ENCODE results near the gene KIF14. TPM values are rescaled to one million over a fixed set of nuclear protein-coding genes. Genes with fewer than 3 reads are reported as not detected.
"Not testable (repeated sequence)": the region's sequence is repeated elsewhere in the genome, so short reads cannot be mapped to it uniquely, and the experiment has no call there.

KIF14 gene
- total RNA-seq, 1 donor from 2014 or later, result 2.6 TPM

- DNase-seq (ENCODE audit: extremely low spot score, unreplicated experiment), result no peak
- peaks cover 7% of the 10 kb centered on the region for H3K4me1 Mint-ChIP-seq (ENCODE audit: unreplicated experiment)
- H3K36me3 Mint-ChIP-seq (ENCODE audit: unreplicated experiment), result no peaks in the 10 kb centered on the region
- no peak for TF ChIP-seq CTCF (IDR thresholded peaks at IDR 0.05)
- peaks cover 17% of the 10 kb centered on the region for H3K27me3 Mint-ChIP-seq (ENCODE audit: unreplicated experiment)
- H3K9me3 Mint-ChIP-seq (ENCODE audit: unreplicated experiment), result no peaks in the 10 kb centered on the region
- no peak overlapping the region for H3K4me3 Mint-ChIP-seq (ENCODE audit: unreplicated experiment)
- H3K27ac Mint-ChIP-seq (ENCODE audit: unreplicated experiment), result no peak overlapping the region
Measured at GRCh38 chr1:200528858-200529606, 91.5 kb downstream of the KIF14 start.

DNA sequence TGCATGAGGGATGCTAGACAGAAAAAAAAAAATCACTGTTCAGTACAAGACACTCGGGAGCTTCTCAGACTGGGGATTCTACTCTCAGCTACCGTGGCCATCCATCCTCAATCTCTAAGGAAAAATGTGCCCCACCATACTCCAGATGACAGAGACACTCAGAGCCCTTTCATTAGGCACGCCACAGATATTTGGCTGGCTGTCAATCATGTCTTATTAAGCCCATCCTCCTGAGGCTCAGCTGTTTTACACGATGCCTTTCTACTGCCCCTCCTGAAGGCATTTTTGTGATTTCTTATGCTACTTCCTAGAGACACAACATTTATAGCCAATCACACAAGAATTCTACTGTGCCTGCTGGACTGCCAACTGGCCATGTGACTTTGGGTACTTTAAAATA lies 92.9 kb downstream of the KIF14 start:
- H3K27me3 Mint-ChIP-seq (ENCODE audit: unreplicated experiment), result peaks cover 12% of the 10 kb centered on the region
- no peak overlapping the region for H3K27ac Mint-ChIP-seq (ENCODE audit: unreplicated experiment)
- DNase-seq (ENCODE audit: extremely low spot score, unreplicated experiment), result no peak
- H3K4me1 Mint-ChIP-seq (ENCODE audit: unreplicated experiment), result peaks cover 7% of the 10 kb centered on the region
- no peak for TF ChIP-seq CTCF (IDR thresholded peaks at IDR 0.05)
- H3K36me3 Mint-ChIP-seq (ENCODE audit: unreplicated experiment), result no peaks in the 10 kb centered on the region
- no peak overlapping the region for H3K4me3 Mint-ChIP-seq (ENCODE audit: unreplicated experiment)
- no peaks in the 10 kb centered on the region for H3K9me3 Mint-ChIP-seq (ENCODE audit: unreplicated experiment)

DNA sequence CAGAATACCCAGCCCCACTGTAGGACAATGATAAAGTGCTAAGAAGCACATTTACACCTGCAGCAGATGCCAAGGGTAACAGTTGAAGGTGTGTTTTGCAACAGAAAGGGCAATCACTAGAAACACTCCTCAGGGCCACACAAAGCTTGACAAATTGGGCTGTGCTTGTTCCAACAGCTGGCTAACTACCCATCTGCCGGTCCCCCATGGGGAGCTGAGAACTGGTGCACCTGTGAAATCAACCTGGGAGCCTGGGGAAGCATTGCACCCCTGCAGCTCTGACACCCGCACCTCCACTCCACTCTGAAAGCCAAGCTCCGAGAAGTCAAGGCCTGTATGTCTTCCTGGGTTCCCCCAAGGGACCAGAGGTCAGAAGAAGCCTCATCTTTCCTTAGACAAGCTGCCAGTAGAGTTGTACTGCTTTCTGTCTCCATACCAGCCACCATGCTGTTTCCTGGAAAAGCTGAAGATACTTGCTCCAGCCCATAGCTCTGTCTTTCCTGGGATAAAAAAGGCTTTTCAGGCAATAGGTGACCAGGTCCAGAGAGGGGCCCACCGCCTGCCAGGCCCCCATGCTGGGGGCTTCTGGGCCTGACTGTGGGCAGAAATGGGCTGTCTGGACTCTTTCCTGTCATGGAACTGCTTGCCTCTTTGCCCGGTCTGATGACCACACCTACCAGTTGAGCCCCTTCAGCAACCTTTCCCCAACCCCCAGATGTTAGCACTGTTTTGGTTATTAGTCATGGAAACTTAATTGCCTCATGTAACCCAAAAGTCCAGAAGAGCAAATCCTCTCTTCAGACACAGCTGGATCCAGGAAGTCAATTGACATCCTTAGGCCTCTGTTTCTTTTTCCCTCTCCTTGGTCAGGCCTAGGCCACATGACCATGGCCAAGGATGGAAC lies 93.6 kb downstream of the KIF14 start:
- Mint-ChIP-seq H3K36me3 (ENCODE audit: unreplicated experiment) (no peaks in the 10 kb centered on the region), H3K27ac (ENCODE audit: unreplicated experiment) (no peak overlapping the region), H3K4me1 (ENCODE audit: unreplicated experiment) (peaks cover 7% of the 10 kb centered on the region), H3K27me3 (ENCODE audit: unreplicated experiment) (peaks cover 11% of the 10 kb centered on the region), H3K4me3 (ENCODE audit: unreplicated experiment) (no peak overlapping the region), H3K9me3 (ENCODE audit: unreplicated experiment) (no peaks in the 10 kb centered on the region)
- no peak for DNase-seq (ENCODE audit: extremely low spot score, unreplicated experiment)
- no peak for TF ChIP-seq CTCF (IDR thresholded peaks at IDR 0.05)

DNA sequence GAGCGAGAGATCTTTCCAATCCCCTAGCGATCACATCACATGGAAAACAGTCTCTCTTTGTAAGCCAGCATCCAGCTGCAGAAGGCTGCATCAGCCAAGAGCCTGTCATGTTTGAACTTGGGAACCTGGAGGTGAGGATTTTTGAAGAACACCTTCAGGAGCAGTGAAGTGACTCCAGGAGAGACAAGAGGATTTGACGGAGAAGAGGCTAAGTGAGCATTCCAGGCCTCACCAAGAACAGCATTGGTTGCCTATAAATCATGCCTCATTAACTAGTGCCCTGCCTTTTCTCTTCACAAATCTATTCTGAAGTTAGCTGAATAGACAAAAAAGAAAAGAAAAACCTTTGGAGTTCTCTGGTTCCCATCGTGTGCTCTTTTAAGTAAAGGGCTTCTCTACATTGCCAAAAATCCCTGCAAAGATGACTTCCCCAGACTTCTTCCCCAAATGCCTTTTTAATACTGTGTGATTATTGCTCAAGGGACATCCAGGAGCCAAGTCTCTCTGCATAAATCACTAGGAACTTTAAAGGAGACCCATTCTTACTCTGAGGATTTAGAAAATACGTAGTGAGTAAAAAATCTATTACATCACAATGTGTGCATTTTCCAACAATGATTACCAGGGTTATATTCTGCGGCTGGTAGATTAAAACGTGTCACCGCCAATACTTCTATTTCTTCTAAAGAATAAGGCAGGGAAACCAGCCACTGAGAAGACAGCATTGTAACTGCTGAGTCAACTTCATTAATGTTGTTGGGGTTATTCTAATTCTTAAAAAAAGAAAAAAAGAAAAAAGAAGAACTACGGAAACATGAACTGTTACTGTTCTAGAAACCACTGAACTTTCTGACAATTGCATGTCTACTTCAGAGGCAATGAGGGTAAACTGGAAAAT lies 95.2 kb downstream of the KIF14 start:
- H3K27ac Mint-ChIP-seq (ENCODE audit: unreplicated experiment), result no peak overlapping the region
- H3K4me1 Mint-ChIP-seq (ENCODE audit: unreplicated experiment), result peaks cover 7% of the 10 kb centered on the region
- H3K4me3 Mint-ChIP-seq (ENCODE audit: unreplicated experiment), result no peak overlapping the region
- peaks cover under 1% of the 10 kb centered on the region for H3K27me3 Mint-ChIP-seq (ENCODE audit: unreplicated experiment)
- no peaks in the 10 kb centered on the region for H3K9me3 Mint-ChIP-seq (ENCODE audit: unreplicated experiment)
- no peak for DNase-seq (ENCODE audit: extremely low spot score, unreplicated experiment)
- TF ChIP-seq CTCF (IDR thresholded peaks at IDR 0.05), result no peak
- no peaks in the 10 kb centered on the region for H3K36me3 Mint-ChIP-seq (ENCODE audit: unreplicated experiment)

GRCh38 chr1:200524551-200524950 lies 96.0 kb downstream of the KIF14 start:
- not testable (repeated sequence) for H3K36me3 Mint-ChIP-seq (ENCODE audit: unreplicated experiment); DNase-seq (ENCODE audit: extremely low spot score, unreplicated experiment); H3K27me3 Mint-ChIP-seq (ENCODE audit: unreplicated experiment); H3K4me1 Mint-ChIP-seq (ENCODE audit: unreplicated experiment); H3K9me3 Mint-ChIP-seq (ENCODE audit: unreplicated experiment); H3K4me3 Mint-ChIP-seq (ENCODE audit: unreplicated experiment); H3K27ac Mint-ChIP-seq (ENCODE audit: unreplicated experiment)
